Right lobe of liver (tissue), 6 donors: ENCODE data around the gene RUVBL1. TPM values are rescaled to one million over a fixed set of nuclear protein-coding genes. Genes with fewer than 3 reads are reported as not detected.

ENCODE experiments used
- ATAC-seq, 4 donors: fragments of 200-7000 bp; cut with Tn5 transposase; one replicate each; pipeline ENCODE4 v1.9.1; 2020; ENCODE audit warnings: mild to moderate bottlenecking in 4 of 4, moderate library complexity in 4 of 4
- DNase-seq, 3 donors: peaks; one replicate each; pipeline ENCODE4 v3.0.0-alpha.2; 2020
- H3K27ac ChIP-seq, 3 donors: fragments of 200-600 bp; one replicate each; pipeline ENCODE4 v1.8.0; 2022
- H3K27me3 ChIP-seq, 2 donors: fragments of 200-600 bp; one replicate each; pipeline ENCODE4 v1.8.0; 2022
- H3K36me3 ChIP-seq, 4 donors: fragments of 200-600 bp; sonication (generic) in 1 of 4; one replicate each; pipeline versions ENCODE4 v1.5.1 to v1.8.0; 2017 to 2022; ENCODE audit warnings: control low read depth in 1 of 4
- H3K4me1 ChIP-seq, 4 donors: fragments of 200-600 bp; sonication (generic) in 1 of 4; one replicate each; pipeline versions ENCODE4 v1.5.1 to v1.8.0; 2017 to 2022; ENCODE audit warnings: control low read depth in 1 of 4
- H3K4me3 ChIP-seq, 3 donors: fragments of 200-600 bp; one replicate each; pipeline ENCODE4 v1.8.0; 2022
- H3K9me3 ChIP-seq, 4 donors: fragments of 200-600 bp; sonication (generic) in 1 of 4; one replicate each; pipeline versions ENCODE4 v1.5.1 to v1.8.0; 2017 to 2022; ENCODE audit warnings: control low read depth in 1 of 4
- POLR2A ChIP-seq: fragments of 450-650 bp; IDR thresholded peaks from one replicate; pipeline ENCODE4 v1.6.1; 2017; ENCODE audit warnings: antibody characterized with exemption, mild to moderate bottlenecking
- WGBS: methylation state at CpG from one replicate; pipeline ENCODE4 v1.1.6; 2018; ENCODE audit warnings: low coverage, low lambda C conversion rate; ENCODE audit not compliant: insufficient coverage; ENCODE audit errors: missing lambda C conversion rate; 5-methylcytosine and 5-hydroxymethylcytosine counted together
- intact Hi-C, 2 donors: fragments of 100-400 bp; cut with DNase I; formaldehyde crosslinking; loops; one replicate each; pipeline versions ENCODE4 v1.11.2 to v1.14.1; 2022
- total RNA-seq, 6 experiments: library from RNA; depleted of rRNA in 2 of 6; stranded (reverse); fragments of >200 nt in 2 of 6; fragmentation: NEBNext Ultra II Directional in 3 of 6; extraction: Animal tissue kit (Norgen Biotek cat#: 25700) in 3 of 6; gene quantifications; one replicate each; pipeline versions ENCODE4 v1.1.0 to v1.2.4, GENCODE V29; 2016 to 2023
- TF ChIP-seq, protein P1 (sequence below), 4 donors: fragments of 200-600 bp in 3 of 4; fragments of 450-650 bp in 1 of 4; IDR thresholded peaks; one replicate each; pipeline versions ENCODE4 v1.5.1 to v1.8.0; 2016 to 2022; ENCODE audit warnings: antibody characterized with exemption in 4 of 4, mild to moderate bottlenecking in 2 of 4
- donor health status: DM: no; HTN: yes; CAD: no.
- donor health status: DM: no; HTN: no; CAD: no.
- donor health status: DM: no; HTN: no; CAD: no.
- donor health status: DM: no; HTN: yes; CAD: no.
- donor health status: DM: no; HTN: yes; CAD: no.

Gene RUVBL1
- total RNA-seq, 6 experiments from 2014 or later: 8.6 to 20.3 (median 12.9) TPM

- Histone ChIP-seq H3K27ac (peak overlapping the region in 2 of 3 donors; percentile 4 to 16), H3K4me3 (no peak overlapping the region), H3K27me3 (no peaks in the 10 kb centered on the region), H3K36me3 (no peaks in the 10 kb centered on the region), H3K9me3 (no peaks in the 10 kb centered on the region), H3K4me1 (peaks cover 0 to 14% (median 0%) of the 10 kb centered on the region in 4 donors)
- 52% methylated on average over 2 of the region's 7 CpGs for WGBS
- no peak for DNase-seq
- ATAC-seq: peak; percentile 75 to 89 (median 80)
- TF ChIP-seq, protein P1, sequence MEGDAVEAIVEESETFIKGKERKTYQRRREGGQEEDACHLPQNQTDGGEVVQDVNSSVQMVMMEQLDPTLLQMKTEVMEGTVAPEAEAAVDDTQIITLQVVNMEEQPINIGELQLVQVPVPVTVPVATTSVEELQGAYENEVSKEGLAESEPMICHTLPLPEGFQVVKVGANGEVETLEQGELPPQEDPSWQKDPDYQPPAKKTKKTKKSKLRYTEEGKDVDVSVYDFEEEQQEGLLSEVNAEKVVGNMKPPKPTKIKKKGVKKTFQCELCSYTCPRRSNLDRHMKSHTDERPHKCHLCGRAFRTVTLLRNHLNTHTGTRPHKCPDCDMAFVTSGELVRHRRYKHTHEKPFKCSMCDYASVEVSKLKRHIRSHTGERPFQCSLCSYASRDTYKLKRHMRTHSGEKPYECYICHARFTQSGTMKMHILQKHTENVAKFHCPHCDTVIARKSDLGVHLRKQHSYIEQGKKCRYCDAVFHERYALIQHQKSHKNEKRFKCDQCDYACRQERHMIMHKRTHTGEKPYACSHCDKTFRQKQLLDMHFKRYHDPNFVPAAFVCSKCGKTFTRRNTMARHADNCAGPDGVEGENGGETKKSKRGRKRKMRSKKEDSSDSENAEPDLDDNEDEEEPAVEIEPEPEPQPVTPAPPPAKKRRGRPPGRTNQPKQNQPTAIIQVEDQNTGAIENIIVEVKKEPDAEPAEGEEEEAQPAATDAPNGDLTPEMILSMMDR (IDR thresholded peaks at IDR 0.05): no peak
- no peak for TF ChIP-seq POLR2A
- intact Hi-C loops: no loop called here
These were observed 8.5 kb upstream of the RUVBL1 start for GRCh38 chr3:128131897-128132646.

DNA sequence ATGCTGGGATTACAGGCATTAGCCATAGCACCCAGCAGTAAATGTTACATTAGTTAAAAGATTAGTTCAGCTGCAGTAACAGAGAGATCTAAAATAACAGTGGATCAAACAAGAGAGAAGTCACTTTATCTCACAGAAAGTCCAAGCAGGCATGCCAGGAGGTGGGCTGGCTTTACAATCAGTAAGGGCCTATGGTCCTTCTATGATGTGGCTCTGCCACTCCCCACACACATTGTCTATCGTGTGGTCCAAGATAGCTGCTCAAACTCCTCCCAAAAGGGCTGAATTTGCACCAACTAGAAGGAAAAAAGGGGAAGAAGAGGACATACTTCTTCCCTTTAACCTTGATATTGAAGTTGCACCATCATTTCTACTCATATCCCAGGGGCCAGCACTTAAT lies 4.6 kb upstream of the RUVBL1 start:
- DNase-seq (no peak), ATAC-seq (no peak)
- Histone ChIP-seq H3K27ac (no peak overlapping the region), H3K4me1 (peaks cover 0 to 18% (median 0%) of the 10 kb centered on the region in 4 donors), H3K9me3 (no peaks in the 10 kb centered on the region), H3K36me3 (no peaks in the 10 kb centered on the region), H3K4me3 (no peak overlapping the region), H3K27me3 (no peaks in the 10 kb centered on the region)
- TF ChIP-seq, protein P1 (IDR thresholded peaks at IDR 0.05): no peak
- TF ChIP-seq POLR2A: no peak
- intact Hi-C loops: no loop called here
- WGBS: 63% methylated on average over 1 of the region's 1 CpG

DNA sequence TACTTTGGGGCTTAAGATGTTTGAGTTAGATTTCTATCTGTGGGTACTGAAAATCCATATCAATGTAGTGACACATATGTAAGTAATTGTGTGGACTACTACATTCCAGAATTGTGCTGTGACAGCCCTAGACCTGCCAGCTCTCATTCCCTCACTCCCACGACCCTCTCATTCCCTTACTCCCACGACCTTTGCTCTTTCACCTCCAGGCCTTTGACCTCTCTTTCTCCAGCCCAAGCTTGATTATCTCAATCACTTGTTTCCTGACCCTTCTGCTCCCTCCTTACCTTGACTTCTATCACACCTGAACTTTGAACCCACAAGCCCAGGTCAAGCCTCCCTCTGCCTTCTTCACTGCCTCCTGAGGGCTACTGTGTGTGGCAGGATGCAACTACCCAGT lies 3.6 kb upstream of the RUVBL1 start:
- Histone ChIP-seq H3K36me3 (no peaks in the 10 kb centered on the region), H3K27ac (peak overlapping the region in 1 of 3 donors; percentile 41), H3K27me3 (no peaks in the 10 kb centered on the region), H3K9me3 (no peaks in the 10 kb centered on the region), H3K4me1 (peaks cover 0 to 24% (median 4%) of the 10 kb centered on the region in 4 donors), H3K4me3 (no peak overlapping the region)
- DNase-seq (no peak), ATAC-seq (no peak)
- 25% methylated on average over 2 of the region's 2 CpGs for WGBS
- TF ChIP-seq POLR2A: no peak
- intact Hi-C loops: no loop called here

DNA sequence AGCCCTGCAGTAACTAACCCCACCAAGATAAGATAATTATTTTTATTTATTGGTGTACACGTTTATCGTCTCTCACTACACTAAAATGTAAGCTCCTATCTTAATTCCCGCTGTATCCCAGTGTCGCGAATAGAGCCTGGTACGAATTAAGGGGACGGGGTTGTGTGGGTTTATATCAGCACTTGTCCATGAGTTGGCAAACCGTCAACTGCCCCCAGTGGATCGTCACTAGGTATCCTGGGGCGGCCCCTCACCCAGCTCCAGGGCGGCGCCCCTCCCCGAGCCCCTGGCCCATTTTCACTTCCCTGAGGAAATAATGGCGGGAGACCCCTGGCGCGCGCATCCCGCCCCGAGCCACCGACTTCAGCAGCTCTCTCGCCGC lies 465 bp downstream of the RUVBL1 start:
- H3K9me3 ChIP-seq: no peaks in the 10 kb centered on the region
- ATAC-seq: no peak
- H3K4me3 ChIP-seq: peak overlapping the region; percentile 77 to 92 (median 86)
- H3K4me1 ChIP-seq: peaks cover 0 to 23% (median 4%) of the 10 kb centered on the region in 4 donors
- WGBS: 0% methylated on average over 11 of the region's 22 CpGs
- peak overlapping the region in 1 of 3 donors; percentile 7 for H3K27ac ChIP-seq
- no peak for DNase-seq
- TF ChIP-seq, protein P1 (IDR thresholded peaks at IDR 0.05): no peak
- peaks cover 0 to 5% (median 0%) of the 10 kb centered on the region in 4 donors for H3K36me3 ChIP-seq
- no peaks in the 10 kb centered on the region for H3K27me3 ChIP-seq
- intact Hi-C loops: no loop called here

- TF ChIP-seq POLR2A: no peak
- TF ChIP-seq, protein P1 (IDR thresholded peaks at IDR 0.05): no peak
- intact Hi-C loops: no loop called here
- DNase-seq: no peak
- Histone ChIP-seq H3K27ac (no peak overlapping the region), H3K36me3 (peaks cover 0 to 10% (median 0%) of the 10 kb centered on the region in 4 donors), H3K4me3 (no peak overlapping the region), H3K27me3 (no peaks in the 10 kb centered on the region), H3K4me1 (peaks cover 0 to 17% (median 4%) of the 10 kb centered on the region in 4 donors), H3K9me3 (no peaks in the 10 kb centered on the region)
- ATAC-seq: peak in 1 of 4 donors; percentile 25
- 36% methylated on average over 1 of the region's 1 CpG for WGBS
These were observed 1.6 kb downstream of the RUVBL1 start for GRCh38 chr3:128122013-128122412.
